ENCODE measurements around the gene TMEM18.

The TMEM18 gene

GRCh38 chr2:660029-660428, 17.2 kb downstream of the TMEM18 start:
- DNase-seq (ENCODE audit: low spot score in 2 of 2) (no peak), ATAC-seq (ENCODE audit: low read depth) (no peak)
- peaks cover 12% of the 10 kb centered on the region for H3K36me3 Mint-ChIP-seq
- no peak overlapping the region for H3K4me3 Mint-ChIP-seq
- H3K9me3 Mint-ChIP-seq = peaks cover 2% of the 10 kb centered on the region
- no peak overlapping the region for H3K27ac Mint-ChIP-seq
- peaks cover 10% of the 10 kb centered on the region for H3K4me1 Mint-ChIP-seq
- H3K27me3 Mint-ChIP-seq = peaks cover 7% of the 10 kb centered on the region

GRCh38 chr2:658426-658825, 18.8 kb downstream of the TMEM18 start:
- Mint-ChIP-seq H3K4me3 (no peak overlapping the region), H3K36me3 (peaks cover 3% of the 10 kb centered on the region), H3K27me3 (peaks cover 7% of the 10 kb centered on the region), H3K9me3 (no peaks in the 10 kb centered on the region), H3K27ac (no peak overlapping the region), H3K4me1 (peaks cover 10% of the 10 kb centered on the region)
- DNase-seq (ENCODE audit: low spot score in 2 of 2) (no peak), ATAC-seq (ENCODE audit: low read depth) (no peak)

GRCh38 chr2:657766-658165, 19.4 kb downstream of the TMEM18 start:
- H3K4me1 Mint-ChIP-seq = peaks cover 8% of the 10 kb centered on the region
- no peaks in the 10 kb centered on the region for H3K9me3 Mint-ChIP-seq
- H3K27ac Mint-ChIP-seq = no peak overlapping the region
- H3K36me3 Mint-ChIP-seq = no peaks in the 10 kb centered on the region
- no peak overlapping the region for H3K4me3 Mint-ChIP-seq
- ATAC-seq (ENCODE audit: low read depth) = no peak
- DNase-seq (ENCODE audit: low spot score in 2 of 2) = no peak
- H3K27me3 Mint-ChIP-seq = peaks cover 7% of the 10 kb centered on the region

- Mint-ChIP-seq H3K27me3 (peaks cover 7% of the 10 kb centered on the region), H3K9me3 (no peaks in the 10 kb centered on the region), H3K36me3 (no peaks in the 10 kb centered on the region), H3K4me1 (peaks cover 2% of the 10 kb centered on the region), H3K27ac (no peak overlapping the region), H3K4me3 (no peak overlapping the region)
- ATAC-seq (ENCODE audit: low read depth) (no peak), DNase-seq (ENCODE audit: low spot score in 2 of 2) (no peak)
Measured at GRCh38 chr2:656676-657075, 20.5 kb downstream of the TMEM18 start.

- ATAC-seq (ENCODE audit: low read depth) = no peak
- Mint-ChIP-seq H3K9me3 (no peaks in the 10 kb centered on the region), H3K27ac (no peak overlapping the region), H3K27me3 (peaks cover 7% of the 10 kb centered on the region), H3K4me3 (no peak overlapping the region), H3K36me3 (no peaks in the 10 kb centered on the region), H3K4me1 (no peaks in the 10 kb centered on the region)
- DNase-seq (ENCODE audit: low spot score in 2 of 2) = no peak
Measured at GRCh38 chr2:655626-656025, 21.6 kb downstream of the TMEM18 start.

- Mint-ChIP-seq H3K4me1 (no peaks in the 10 kb centered on the region), H3K9me3 (no peaks in the 10 kb centered on the region), H3K4me3 (no peak overlapping the region), H3K27me3 (peaks cover 9% of the 10 kb centered on the region), H3K36me3 (no peaks in the 10 kb centered on the region), H3K27ac (no peak overlapping the region)
- ATAC-seq (ENCODE audit: low read depth) = no peak
- peak in 1 of 2 donors; percentile 5 for DNase-seq (ENCODE audit: low spot score in 2 of 2)
Measured at GRCh38 chr2:654896-655295, 22.3 kb downstream of the TMEM18 start.

- Mint-ChIP-seq H3K36me3 (no peaks in the 10 kb centered on the region), H3K9me3 (no peaks in the 10 kb centered on the region), H3K27ac (no peak overlapping the region), H3K4me3 (no peak overlapping the region), H3K4me1 (no peaks in the 10 kb centered on the region), H3K27me3 (peaks cover 3% of the 10 kb centered on the region)
- no peak for ATAC-seq (ENCODE audit: low read depth)
- DNase-seq (ENCODE audit: low spot score in 2 of 2) = peak in 1 of 2 donors; percentile 4
Measured at GRCh38 chr2:653645-654425, 23.4 kb downstream of the TMEM18 start.

GRCh38 chr2:652881-653480, 24.2 kb downstream of the TMEM18 start:
- Mint-ChIP-seq H3K4me3 (no peak overlapping the region), H3K27me3 (peaks cover 2% of the 10 kb centered on the region), H3K4me1 (no peaks in the 10 kb centered on the region), H3K36me3 (no peaks in the 10 kb centered on the region), H3K9me3 (no peaks in the 10 kb centered on the region), H3K27ac (no peak overlapping the region)
- no peak for DNase-seq (ENCODE audit: low spot score in 2 of 2)
- no peak for ATAC-seq (ENCODE audit: low read depth)

GRCh38 chr2:651951-652373, 25.2 kb downstream of the TMEM18 start:
- H3K36me3 Mint-ChIP-seq = no peaks in the 10 kb centered on the region

GRCh38 chr2:650343-651310, 26.6 kb downstream of the TMEM18 start:
- H3K4me1 Mint-ChIP-seq = no peaks in the 10 kb centered on the region
- H3K9me3 Mint-ChIP-seq = no peaks in the 10 kb centered on the region
- DNase-seq (ENCODE audit: low spot score in 2 of 2) (peak in 1 of 2 donors; percentile 5), ATAC-seq (ENCODE audit: low read depth) (no peak)
- no peak overlapping the region for H3K4me3 Mint-ChIP-seq
- peaks cover 3% of the 10 kb centered on the region for H3K27me3 Mint-ChIP-seq
- no peaks in the 10 kb centered on the region for H3K36me3 Mint-ChIP-seq
- no peak overlapping the region for H3K27ac Mint-ChIP-seq

More at GRCh38 chr2:651951-652373, 25.2 kb downstream of the TMEM18 start:
- Mint-ChIP-seq H3K4me3 (no peak overlapping the region), H3K9me3 (no peaks in the 10 kb centered on the region), H3K27ac (no peak overlapping the region), H3K27me3 (peaks cover 3% of the 10 kb centered on the region), H3K4me1 (no peaks in the 10 kb centered on the region)
- DNase-seq (ENCODE audit: low spot score in 2 of 2) (peak in 1 of 2 donors; percentile 4), ATAC-seq (ENCODE audit: low read depth) (no peak)

GRCh38 chr2:649426-650342, 27.5 kb downstream of the TMEM18 start:
- H3K27me3 Mint-ChIP-seq = peaks cover 3% of the 10 kb centered on the region
- no peaks in the 10 kb centered on the region for H3K36me3 Mint-ChIP-seq
- H3K9me3 Mint-ChIP-seq = no peaks in the 10 kb centered on the region
- DNase-seq (ENCODE audit: low spot score in 2 of 2) (peak in 1 of 2 donors; percentile 6), ATAC-seq (ENCODE audit: low read depth) (no peak)
- H3K4me1 Mint-ChIP-seq = no peaks in the 10 kb centered on the region
- H3K27ac Mint-ChIP-seq = no peak overlapping the region
- no peak overlapping the region for H3K4me3 Mint-ChIP-seq

- Mint-ChIP-seq H3K4me3 (no peak overlapping the region), H3K36me3 (no peaks in the 10 kb centered on the region), H3K27me3 (peaks cover 8% of the 10 kb centered on the region), H3K9me3 (no peaks in the 10 kb centered on the region), H3K4me1 (no peaks in the 10 kb centered on the region), H3K27ac (no peak overlapping the region)
- ATAC-seq (ENCODE audit: low read depth) (no peak), DNase-seq (ENCODE audit: low spot score in 2 of 2) (peak in 1 of 2 donors; percentile 6)
Measured at GRCh38 chr2:648476-649424, 28.5 kb downstream of the TMEM18 start.
